ENCODE results near the gene HS3ST5. TPM values are rescaled to one million over a fixed set of nuclear protein-coding genes. Genes with fewer than 3 reads are reported as not detected.
"Not testable (repeated sequence)": the region's sequence is repeated elsewhere in the genome, so short reads cannot be mapped to it uniquely, and the experiment has no call there.

Gene HS3ST5
- total and polyA plus RNA-seq, 2 experiments from 2014 or later, result not detected

DNA sequence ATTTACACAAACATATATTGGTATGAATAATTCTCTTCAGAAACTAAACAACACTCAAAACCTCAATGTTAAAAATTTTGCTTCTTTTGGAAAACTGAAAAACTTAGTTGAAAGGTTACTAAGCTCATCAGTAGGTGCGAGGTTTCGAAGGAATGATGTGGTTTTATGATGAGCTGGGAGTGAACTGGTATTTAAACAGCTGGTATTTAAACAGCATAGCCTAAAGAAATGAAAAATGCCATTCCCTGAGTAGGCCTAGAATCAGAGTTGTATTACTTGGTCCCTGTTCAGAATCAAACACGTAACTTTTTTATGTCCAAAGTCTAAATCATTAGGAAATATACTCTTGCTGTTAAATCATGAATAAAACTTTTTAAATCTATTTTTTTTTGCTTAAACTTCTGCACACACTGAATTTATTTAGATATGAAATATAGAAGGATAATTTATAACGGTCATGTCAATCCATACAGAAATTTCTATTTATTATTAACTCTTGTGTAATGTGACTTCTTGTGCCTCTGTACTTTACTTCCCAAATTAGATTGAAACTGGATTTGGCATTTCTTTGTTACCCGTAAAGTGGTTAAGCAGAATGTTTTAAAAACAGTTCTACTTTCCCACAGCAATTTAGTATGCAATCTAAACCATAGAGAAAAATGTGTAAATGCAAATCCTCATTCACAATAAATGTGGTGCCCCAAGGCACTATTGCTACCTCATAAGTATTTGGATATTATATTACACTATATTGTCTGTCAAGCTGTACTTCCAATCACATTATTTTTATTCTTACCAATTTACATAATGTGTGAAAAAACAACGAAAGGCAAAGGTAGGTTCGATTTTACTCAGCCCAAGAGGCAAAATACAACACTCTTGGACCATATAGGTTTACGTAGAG is 124.1 kb downstream of the HS3ST5 start:
- 33 to 38% methylated on average over 8 of the region's 8 CpGs for WGBS, 2 experiments (ENCODE audit: low coverage in 1 of 2, low lambda C conversion rate in 2 of 2, missing lambda C conversion rate in 2 of 2)
- Histone ChIP-seq H3F3A (ENCODE audit: insufficient read depth) (no peaks in the 10 kb centered on the region), H3K4me3 (no peak overlapping the region), H3K9ac (no peak overlapping the region), H3K27me3 (replicated peaks; ENCODE audit: insufficient read depth) (no peaks in the 10 kb centered on the region), H3K4me1 (ENCODE audit: insufficient read depth) (no peaks in the 10 kb centered on the region), H3K9me2 (ENCODE audit: insufficient read depth) (no peaks in the 10 kb centered on the region; the same call in 1 of the 2 replicates), H3K79me2 (ENCODE audit: insufficient read depth) (no peaks in the 10 kb centered on the region), H3K9me3 (ENCODE audit: low read depth) (no peaks in the 10 kb centered on the region), H3K36me3 (ENCODE audit: low read depth) (no peaks in the 10 kb centered on the region), H3K4me2 (ENCODE audit: unreplicated experiment) (no peak overlapping the region), H2AFZ (no peak overlapping the region), H3K27ac (no peak overlapping the region), H4K20me1 (ENCODE audit: insufficient read depth) (no peaks in the 10 kb centered on the region)
- TF ChIP-seq EZH2 (IDR thresholded peaks at IDR 0.05; ENCODE audit: insufficient read depth, poor library complexity, severe bottlenecking), result no peak
- no peak for TF ChIP-seq EZH2phosphoT487 (IDR thresholded peaks at IDR 0.05; ENCODE audit: insufficient read depth, low read depth)
- in situ Hi-C loops (cut with MboI), result no loop called here
- DNase-seq, result no peak

DNA sequence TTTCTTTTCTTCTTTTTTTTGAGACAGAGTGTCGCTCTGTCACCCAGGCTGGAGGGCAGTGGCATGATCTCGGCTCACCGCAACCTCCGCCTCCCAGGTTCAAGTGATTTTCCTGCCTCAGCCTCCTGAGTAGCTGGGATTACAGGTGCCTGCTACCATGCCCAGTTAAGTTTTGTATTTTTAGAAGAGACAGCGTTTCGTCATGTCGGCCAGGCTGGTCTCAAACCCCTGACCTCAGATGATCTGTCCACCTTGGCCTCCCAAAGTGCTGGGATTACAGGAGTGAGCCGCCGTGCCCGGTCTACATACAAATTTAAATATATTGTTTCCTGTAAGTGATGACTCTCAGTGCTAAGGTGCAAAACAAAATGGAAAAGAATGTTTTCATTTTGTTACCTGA is 124.8 kb downstream of the HS3ST5 start:
- H3K4me3 ChIP-seq; H3K9ac ChIP-seq; DNase-seq; H4K20me1 ChIP-seq (ENCODE audit: insufficient read depth); H3K36me3 ChIP-seq (ENCODE audit: low read depth); H2AFZ ChIP-seq; H3K27me3 ChIP-seq (replicated peaks; ENCODE audit: insufficient read depth); H3K9me3 ChIP-seq (ENCODE audit: low read depth); H3K4me2 ChIP-seq (ENCODE audit: unreplicated experiment); H3K79me2 ChIP-seq (ENCODE audit: insufficient read depth); H3F3A ChIP-seq (ENCODE audit: insufficient read depth); H3K4me1 ChIP-seq (ENCODE audit: insufficient read depth); H3K9me2 ChIP-seq (ENCODE audit: insufficient read depth); in situ Hi-C loops (cut with MboI); H3K27ac ChIP-seq: not testable (repeated sequence)
- 73 to 78% methylated on average over 10 of the region's 10 CpGs for WGBS, 2 experiments (ENCODE audit: low coverage in 1 of 2, low lambda C conversion rate in 2 of 2, missing lambda C conversion rate in 2 of 2)

DNA sequence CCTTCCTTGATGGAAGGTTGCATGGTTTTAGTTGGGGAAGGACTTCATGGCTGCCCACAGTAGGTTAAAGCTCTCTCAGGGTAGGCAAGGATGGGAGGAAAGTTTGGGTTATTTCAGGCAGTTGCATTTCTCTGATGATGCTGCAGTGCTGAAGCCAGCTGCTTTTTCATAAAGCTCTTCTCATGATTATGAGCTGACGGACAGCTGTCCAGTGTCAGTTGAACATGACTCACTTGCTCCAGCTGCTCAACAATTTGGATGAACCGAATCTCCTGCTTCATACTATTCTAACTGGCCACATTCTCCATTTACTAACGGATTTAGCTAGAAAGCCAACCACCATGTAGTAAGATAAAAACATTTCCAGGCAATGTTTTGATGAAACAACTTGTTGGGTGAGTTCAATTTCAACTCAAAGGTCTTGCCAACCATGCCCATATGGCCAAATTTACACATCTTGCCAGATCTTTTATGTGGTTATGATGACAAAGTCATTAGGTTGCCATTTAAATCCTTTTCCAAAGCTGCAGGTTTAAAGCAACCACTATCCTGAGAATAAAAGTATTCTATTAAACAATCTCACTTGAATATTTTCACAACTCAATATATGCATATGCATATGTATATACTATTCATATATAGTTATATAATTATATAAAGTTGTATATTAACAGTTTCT is 125.9 kb downstream of the HS3ST5 start:
- Histone ChIP-seq H3F3A (ENCODE audit: insufficient read depth) (no peaks in the 10 kb centered on the region), H4K20me1 (ENCODE audit: insufficient read depth) (no peaks in the 10 kb centered on the region), H3K4me3 (no peak overlapping the region), H3K36me3 (ENCODE audit: low read depth) (no peaks in the 10 kb centered on the region), H3K27ac (no peak overlapping the region), H2AFZ (no peak overlapping the region), H3K9ac (no peak overlapping the region), H3K9me2 (ENCODE audit: insufficient read depth) (no peaks in the 10 kb centered on the region; the same call in 1 of the 2 replicates), H3K79me2 (ENCODE audit: insufficient read depth) (no peaks in the 10 kb centered on the region), H3K4me2 (ENCODE audit: unreplicated experiment) (no peak overlapping the region), H3K9me3 (ENCODE audit: low read depth) (no peaks in the 10 kb centered on the region), H3K27me3 (replicated peaks; ENCODE audit: insufficient read depth) (no peaks in the 10 kb centered on the region), H3K4me1 (ENCODE audit: insufficient read depth) (no peaks in the 10 kb centered on the region)
- WGBS, 2 experiments (ENCODE audit: low coverage in 1 of 2, low lambda C conversion rate in 2 of 2, missing lambda C conversion rate in 2 of 2), result 9 to 13% methylated on average over 3 of the region's 3 CpGs
- no peak for DNase-seq
- in situ Hi-C loops (cut with MboI), result no loop called here
- TF ChIP-seq EZH2phosphoT487 (IDR thresholded peaks at IDR 0.05; ENCODE audit: insufficient read depth, low read depth), result no peak
- TF ChIP-seq EZH2 (IDR thresholded peaks at IDR 0.05; ENCODE audit: insufficient read depth, poor library complexity, severe bottlenecking), result no peak

DNA sequence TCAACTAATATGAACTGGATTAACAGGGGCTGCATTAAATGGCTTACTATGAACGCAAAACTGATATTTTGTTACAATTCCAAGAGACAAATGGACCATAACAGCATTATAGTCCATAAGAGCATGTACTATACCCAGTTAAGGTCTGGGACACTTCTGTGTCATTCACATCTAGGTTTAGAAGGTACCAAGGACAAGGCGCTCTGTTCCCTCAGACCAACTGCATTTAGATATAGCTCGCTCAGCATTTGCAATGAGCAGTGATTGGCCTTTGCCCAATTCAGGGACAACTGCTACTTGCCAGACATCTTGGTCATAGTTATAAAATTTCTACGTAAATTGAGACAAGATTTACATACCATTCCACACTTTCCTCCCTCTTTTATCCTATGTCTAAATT is 132.4 kb downstream of the HS3ST5 start:
- no peak overlapping the region for H3K4me3 ChIP-seq
- H3K4me2 ChIP-seq (ENCODE audit: unreplicated experiment), result no peak overlapping the region
- in situ Hi-C loops (cut with MboI), result no loop called here
- no peaks in the 10 kb centered on the region for H3K9me3 ChIP-seq (ENCODE audit: low read depth)
- H3K4me1 ChIP-seq (ENCODE audit: insufficient read depth), result no peaks in the 10 kb centered on the region
- H3F3A ChIP-seq (ENCODE audit: insufficient read depth), result no peaks in the 10 kb centered on the region
- no peaks in the 10 kb centered on the region for H3K9me2 ChIP-seq (ENCODE audit: insufficient read depth)
- 50 to 55% methylated on average over 4 of the region's 4 CpGs for WGBS, 2 experiments (ENCODE audit: low coverage in 1 of 2, low lambda C conversion rate in 2 of 2, missing lambda C conversion rate in 2 of 2)
- no peak for TF ChIP-seq EZH2phosphoT487 (IDR thresholded peaks at IDR 0.05; ENCODE audit: insufficient read depth, low read depth)
- no peak for TF ChIP-seq EZH2 (IDR thresholded peaks at IDR 0.05; ENCODE audit: insufficient read depth, poor library complexity, severe bottlenecking)
- no peak for DNase-seq
- no peak overlapping the region for H3K9ac ChIP-seq
- no peaks in the 10 kb centered on the region for H3K79me2 ChIP-seq (ENCODE audit: insufficient read depth)
- no peak overlapping the region for H2AFZ ChIP-seq
- no peaks in the 10 kb centered on the region for H3K36me3 ChIP-seq (ENCODE audit: low read depth)
- H4K20me1 ChIP-seq (ENCODE audit: insufficient read depth), result no peaks in the 10 kb centered on the region
- no peaks in the 10 kb centered on the region for H3K27me3 ChIP-seq (replicated peaks; ENCODE audit: insufficient read depth)
- no peak overlapping the region for H3K27ac ChIP-seq

Measured in GM23248 (cell line).